Medulla oblongata (tissue), 1 donor: ENCODE data around the gene EPAS1.
"Not testable (repeated sequence)": the region's sequence is repeated elsewhere in the genome, so short reads cannot be mapped to it uniquely, and the experiment has no call there.

Source experiments
- DNase-seq: peaks from one replicate; pipeline ENCODE4 v3.0.0-alpha.2; 2015; ENCODE audit errors: extremely low spot score

Gene EPAS1

GRCh38 chr2:46383113-46383395, 85.8 kb downstream of the EPAS1 start:
- no peak for DNase-seq

GRCh38 chr2:46383784-46384456, 86.7 kb downstream of the EPAS1 start:
- no peak for DNase-seq

GRCh38 chr2:46384457-46384815, 87.2 kb downstream of the EPAS1 start:
- no peak for DNase-seq

GRCh38 chr2:46385786-46386577, 88.8 kb downstream of the EPAS1 start:
- DNase-seq: no peak

GRCh38 chr2:46386763-46387162, 89.6 kb downstream of the EPAS1 start:
- no peak for DNase-seq

- DNase-seq: no peak
Measured at GRCh38 chr2:46387292-46387691, 90.1 kb downstream of the EPAS1 start.

- peak; percentile 91 for DNase-seq
Measured at GRCh38 chr2:46387886-46388515, 90.8 kb downstream of the EPAS1 start.

- DNase-seq: no peak
Measured at GRCh38 chr2:46388881-46389280, 91.7 kb downstream of the EPAS1 start.

- DNase-seq: no peak
Measured at GRCh38 chr2:46389417-46389916, 92.3 kb downstream of the EPAS1 start.

GRCh38 chr2:46390036-46390435, 92.8 kb downstream of the EPAS1 start:
- DNase-seq: no peak

GRCh38 chr2:46390901-46391395, 93.7 kb downstream of the EPAS1 start:
- no peak for DNase-seq

- DNase-seq: no peak
Measured at GRCh38 chr2:46392561-46393346, 95.5 kb downstream of the EPAS1 start.

GRCh38 chr2:46393347-46393820, 96.2 kb downstream of the EPAS1 start:
- no peak for DNase-seq

- DNase-seq: no peak
Measured at GRCh38 chr2:46393865-46394264, 96.7 kb downstream of the EPAS1 start.

GRCh38 chr2:46394649-46395510, 97.7 kb downstream of the EPAS1 start:
- DNase-seq: no peak

GRCh38 chr2:46395730-46396129, 98.5 kb downstream of the EPAS1 start:
- DNase-seq: not testable (repeated sequence)

- DNase-seq: no peak
Measured at GRCh38 chr2:46400016-46400415, 102.8 kb downstream of the EPAS1 start.

GRCh38 chr2:46402874-46403273, 105.7 kb downstream of the EPAS1 start:
- DNase-seq: no peak

GRCh38 chr2:46404181-46404759, 107.1 kb downstream of the EPAS1 start:
- no peak for DNase-seq

GRCh38 chr2:46407852-46408455, 110.7 kb downstream of the EPAS1 start:
- DNase-seq: no peak
